H9 (cell line): Measurements from ENCODE around the gene SPATS1. TPM values are rescaled to one million over a fixed set of nuclear protein-coding genes. Genes with fewer than 3 reads are reported as not detected.

Source experiments
- DNase-seq: peaks from one replicate; pipeline ENCODE4 v3.0.0-alpha.2; 2017
- H2AFZ ChIP-seq: one replicate; pipeline ENCODE4 v1.6.1; 2013; ENCODE audit warnings: mild to moderate bottlenecking, low read length, control low read depth, moderate library complexity
- H2AK5ac ChIP-seq: 2 replicates; pipeline ENCODE4 v1.6.1; 2013; ENCODE audit warnings: low read length, control low read depth, mixed read lengths; ENCODE audit not compliant: insufficient read length
- H2BK120ac ChIP-seq: one replicate; pipeline ENCODE4 v1.6.1; 2013; ENCODE audit warnings: low read depth, mild to moderate bottlenecking, low read length, control low read depth, inconsistent platforms; ENCODE audit not compliant: poor library complexity, severe bottlenecking
- H2BK12ac ChIP-seq: 2 replicates; pipeline ENCODE4 v1.6.1; 2013; ENCODE audit warnings: low read length, control low read depth, mixed read lengths, low read depth; ENCODE audit not compliant: insufficient read length
- H2BK15ac ChIP-seq: 2 replicates; pipeline ENCODE4 v1.6.1; 2013; ENCODE audit warnings: low read depth, low read length, control low read depth
- H2BK20ac ChIP-seq: one replicate; pipeline ENCODE4 v1.6.1; 2013; ENCODE audit warnings: low read depth, mild to moderate bottlenecking, low read length, control low read depth, inconsistent platforms; ENCODE audit not compliant: poor library complexity, severe bottlenecking
- H2BK5ac ChIP-seq: 2 replicates; pipeline ENCODE4 v1.6.1; 2013; ENCODE audit warnings: low read length, control low read depth, mixed read lengths; ENCODE audit not compliant: insufficient read length
- H3K14ac ChIP-seq: 2 replicates; pipeline ENCODE4 v1.6.1; 2013; ENCODE audit warnings: low read length, control low read depth; ENCODE audit not compliant: insufficient read depth
- H3K18ac ChIP-seq: 2 replicates; pipeline ENCODE4 v1.6.1; 2013; ENCODE audit warnings: low read depth, mild to moderate bottlenecking, mixed read lengths, low read length, control low read depth; ENCODE audit not compliant: insufficient read length
- H3K23ac ChIP-seq: 2 replicates; pipeline ENCODE4 v1.6.1; 2013; ENCODE audit warnings: low read length, control low read depth, mixed read lengths, low read depth; ENCODE audit not compliant: insufficient read length
- H3K23me2 ChIP-seq: 2 replicates; pipeline ENCODE4 v1.6.1; 2013; ENCODE audit warnings: low read depth, mild to moderate bottlenecking, mixed read lengths, low read length, control low read depth; ENCODE audit not compliant: insufficient read length, poor library complexity, severe bottlenecking
- H3K27ac ChIP-seq: 2 replicates; pipeline ENCODE4 v1.5.1; 2013; ENCODE audit warnings: low read length, control low read depth, mixed read lengths, low read depth; ENCODE audit not compliant: insufficient read length
- H3K27me3 ChIP-seq: 2 replicates; pipeline ENCODE4 v1.6.1; 2013; ENCODE audit warnings: low read length, control low read depth, inconsistent platforms; ENCODE audit not compliant: insufficient read depth
- H3K4ac ChIP-seq: 2 replicates; pipeline ENCODE4 v1.6.1; 2013; ENCODE audit warnings: low read depth, mild to moderate bottlenecking, control low read depth, inconsistent platforms, low read length, moderate library complexity
- H3K4me1 ChIP-seq: 2 replicates; pipeline ENCODE4 v1.6.1; 2013; ENCODE audit warnings: low read length, control low read depth, inconsistent platforms; ENCODE audit not compliant: insufficient read depth
- H3K4me2 ChIP-seq: 2 replicates; pipeline ENCODE4 v1.6.1; 2013; ENCODE audit warnings: low read length, control low read depth, mixed read lengths; ENCODE audit not compliant: insufficient read length, insufficient read depth
- H3K56ac ChIP-seq: 2 replicates; pipeline ENCODE4 v1.6.1; 2013; ENCODE audit warnings: low read depth, mild to moderate bottlenecking, mixed read lengths, low read length, control low read depth; ENCODE audit not compliant: insufficient read length
- H3K79me1 ChIP-seq: 2 replicates; pipeline ENCODE4 v1.6.1; 2013; ENCODE audit warnings: low read depth, mild to moderate bottlenecking, moderate library complexity, low read length, control low read depth, inconsistent platforms; ENCODE audit not compliant: insufficient read depth, poor library complexity, severe bottlenecking
- H3K79me2 ChIP-seq: 2 replicates; pipeline ENCODE4 v1.6.1; 2013; ENCODE audit warnings: low read length, control low read depth, inconsistent platforms; ENCODE audit not compliant: insufficient read depth
- H3K9ac ChIP-seq: 2 replicates; pipeline ENCODE4 v1.6.1; 2013; ENCODE audit warnings: low read length, control low read depth, mixed read lengths; ENCODE audit not compliant: insufficient read length; ENCODE audit errors: extremely low read depth
- H3K9me3 ChIP-seq: one replicate; pipeline ENCODE4 v1.6.1; 2013; ENCODE audit warnings: low read depth, low read length, inconsistent platforms; ENCODE audit not compliant: control insufficient read depth
- H3T11ph ChIP-seq: one replicate; pipeline ENCODE4 v1.6.1; 2013; ENCODE audit warnings: mild to moderate bottlenecking, low read length, control low read depth, inconsistent platforms
- H4K20me1 ChIP-seq: one replicate; pipeline ENCODE4 v1.6.1; 2013; ENCODE audit not compliant: control insufficient read depth, insufficient read length, insufficient read depth
- H4K5ac ChIP-seq: 2 replicates; pipeline ENCODE4 v1.6.1; 2013; ENCODE audit warnings: low read depth, mild to moderate bottlenecking, mixed read lengths, low read length, control low read depth; ENCODE audit not compliant: insufficient read length
- H4K8ac ChIP-seq: replicated peaks from 2 replicates; pipeline ENCODE4 v1.6.1; 2013; ENCODE audit warnings: low read length, control low read depth, mixed read lengths, low read depth; ENCODE audit not compliant: insufficient read length
- H4K91ac ChIP-seq: 2 replicates; pipeline ENCODE4 v1.6.1; 2013; ENCODE audit warnings: low read depth, mild to moderate bottlenecking, moderate library complexity, mixed read lengths, low read length, control low read depth; ENCODE audit not compliant: insufficient read length
- H3K27ac Mint-ChIP-seq, 3 experiments: 2 replicates in 2 of 3; 3 replicates in 1 of 3; pipeline ENCODE4 v1.8.0; 2020 to 2021; ENCODE audit warnings: mixed read lengths in 3 of 3, mild to moderate bottlenecking in 1 of 3, moderate library complexity in 1 of 3
- H3K27me3 Mint-ChIP-seq: 2 replicates; pipeline ENCODE4 v1.8.0; 2021; ENCODE audit warnings: low read depth, mild to moderate bottlenecking, moderate library complexity, mixed read lengths
- H3K36me3 Mint-ChIP-seq, 3 experiments: 2 replicates in 2 of 3; 3 replicates in 1 of 3; pipeline ENCODE4 v1.8.0; 2020 to 2021; ENCODE audit warnings: low read depth in 3 of 3, mixed read lengths in 3 of 3; ENCODE audit not compliant: insufficient read depth in 1 of 3
- H3K4me1 Mint-ChIP-seq, 2 experiments: 2 replicates each; pipeline ENCODE4 v1.8.0; 2020; ENCODE audit warnings: mixed read lengths in 2 of 2
- H3K4me3 Mint-ChIP-seq, 2 experiments: 2 replicates in 1 of 2; 3 replicates in 1 of 2; pipeline ENCODE4 v1.8.0; 2020 to 2021; ENCODE audit warnings: mild to moderate bottlenecking in 2 of 2, mixed read lengths in 2 of 2, moderate library complexity in 1 of 2
- H3K9me3 Mint-ChIP-seq, 2 experiments: 2 replicates in 1 of 2; 3 replicates in 1 of 2; pipeline ENCODE4 v1.8.0; 2020; ENCODE audit warnings: mild to moderate bottlenecking in 2 of 2, mixed read lengths in 2 of 2, moderate library complexity in 1 of 2
- WGBS: extraction: QIAGEN DNeasy Blood & Tissue Kit; methylation state at CpG from one replicate; pipeline ENCODE4 v1.1.7; 2013; ENCODE audit warnings: missing lambda C conversion rate, low lambda C conversion rate, mixed read lengths; ENCODE audit not compliant: insufficient read length; ENCODE audit errors: extremely low coverage; 5-methylcytosine and 5-hydroxymethylcytosine counted together
- total RNA-seq: library from RNA; stranded (reverse); gene quantifications from 2 replicates; pipeline ENCODE4 v1.2.1, GENCODE V29; 2021
- TF ChIP-seq, protein P1 (sequence below): fragments of 200-600 bp; sonication (generic); conservative IDR thresholded peaks from 3 replicates; pipeline ENCODE4 v1.8.0; 2021; ENCODE audit warnings: antibody characterized with exemption, mild to moderate bottlenecking

Gene SPATS1
- total RNA-seq, 1 experiment from 2014 or later: not detected

DNA sequence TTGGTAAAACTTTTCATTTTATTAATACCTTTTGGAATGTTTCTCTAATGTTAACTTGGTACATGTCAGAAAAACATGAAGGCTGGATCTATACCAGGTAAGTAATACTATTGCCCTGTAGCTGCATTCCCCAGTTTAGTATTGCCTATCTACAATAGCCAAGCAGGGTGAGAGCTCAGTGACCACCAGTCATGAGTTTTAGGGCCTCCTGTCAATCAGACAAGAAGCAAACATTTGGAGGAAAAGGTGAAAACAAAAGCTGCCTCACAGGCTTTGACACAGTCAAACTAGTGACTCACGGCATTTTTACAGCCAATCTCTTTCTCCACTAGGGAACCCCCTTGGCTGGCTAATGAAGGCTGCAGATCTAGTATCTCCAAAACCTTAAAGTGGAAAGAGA, 35.5 kb downstream of the SPATS1 start:
- Histone ChIP-seq H3K23ac (no peak overlapping the region), H2BK120ac (no peak overlapping the region), H4K20me1 (no peaks in the 10 kb centered on the region), H3K9me3 (no peaks in the 10 kb centered on the region), H2BK12ac (no peak overlapping the region), H3K4ac (no peak overlapping the region), H2AK5ac (no peak overlapping the region), H4K5ac (no peak overlapping the region), H3T11ph (no peak overlapping the region), H2AFZ (no peak overlapping the region), H4K91ac (no peak overlapping the region), H3K79me1 (no peaks in the 10 kb centered on the region), H3K9ac (no peak overlapping the region), H3K18ac (no peak overlapping the region), H2BK5ac (no peak overlapping the region), H3K56ac (no peak overlapping the region), H3K79me2 (no peaks in the 10 kb centered on the region), H3K27me3 (peaks cover 1% of the 10 kb centered on the region; the same call in 1 of the 2 replicates), H2BK20ac (no peak overlapping the region), H4K8ac (no peak overlapping the region), H3K4me2 (no peak overlapping the region), H3K23me2 (no peaks in the 10 kb centered on the region), H3K4me1 (no peaks in the 10 kb centered on the region), H3K14ac (no peak overlapping the region), H2BK15ac (no peak overlapping the region), H3K27ac (no peak overlapping the region)
- Mint-ChIP-seq H3K27me3 (peaks cover 12% of the 10 kb centered on the region), H3K4me3 (no peak overlapping the region), H3K4me1 (no peaks in the 10 kb centered on the region), H3K36me3 (no peaks in the 10 kb centered on the region), H3K27ac (no peak overlapping the region), H3K9me3 (no peaks in the 10 kb centered on the region)
- no peak for DNase-seq
- WGBS: no CpG with 5 or more reads among the region's 1 CpG
- TF ChIP-seq, protein P1, sequence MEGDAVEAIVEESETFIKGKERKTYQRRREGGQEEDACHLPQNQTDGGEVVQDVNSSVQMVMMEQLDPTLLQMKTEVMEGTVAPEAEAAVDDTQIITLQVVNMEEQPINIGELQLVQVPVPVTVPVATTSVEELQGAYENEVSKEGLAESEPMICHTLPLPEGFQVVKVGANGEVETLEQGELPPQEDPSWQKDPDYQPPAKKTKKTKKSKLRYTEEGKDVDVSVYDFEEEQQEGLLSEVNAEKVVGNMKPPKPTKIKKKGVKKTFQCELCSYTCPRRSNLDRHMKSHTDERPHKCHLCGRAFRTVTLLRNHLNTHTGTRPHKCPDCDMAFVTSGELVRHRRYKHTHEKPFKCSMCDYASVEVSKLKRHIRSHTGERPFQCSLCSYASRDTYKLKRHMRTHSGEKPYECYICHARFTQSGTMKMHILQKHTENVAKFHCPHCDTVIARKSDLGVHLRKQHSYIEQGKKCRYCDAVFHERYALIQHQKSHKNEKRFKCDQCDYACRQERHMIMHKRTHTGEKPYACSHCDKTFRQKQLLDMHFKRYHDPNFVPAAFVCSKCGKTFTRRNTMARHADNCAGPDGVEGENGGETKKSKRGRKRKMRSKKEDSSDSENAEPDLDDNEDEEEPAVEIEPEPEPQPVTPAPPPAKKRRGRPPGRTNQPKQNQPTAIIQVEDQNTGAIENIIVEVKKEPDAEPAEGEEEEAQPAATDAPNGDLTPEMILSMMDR: no peak
